Activated CD8-positive, alpha-beta T cell treated with anti-CD3 and anti-CD28 coated beads, Interleukin-2, amount 10 ng/mL, durations not matched to agents 7 days and 5 days (primary cell): ENCODE results near the gene MAP3K1. TPM values are rescaled to one million over a fixed set of nuclear protein-coding genes. Genes with fewer than 3 reads are reported as not detected.

Experiments used
- ATAC-seq: fragments of 150-1000 bp; cut with Tn5 transposase; one replicate; pipeline ENCODE4 v1.10.0; 2021; ENCODE audit warnings: moderate library complexity
- CTCF ChIA-PET: fragments of 350-600 bp; sonication (Branson Sonifier 250); formaldehyde crosslinking; loops from one replicate; lab custom pipeline; 2021; ENCODE audit warnings: antibody characterized with exemption; lab: Charles Lee
- POLR2A ChIA-PET: fragments of 350-600 bp; sonication (Branson Sonifier 250); formaldehyde crosslinking; loops from one replicate; lab custom pipeline; 2021; ENCODE audit warnings: antibody characterized with exemption; lab: Charles Lee
- DNase-seq: peaks from one replicate; pipeline ENCODE4 v3.0.0-alpha.2; 2020
- H3K27ac Mint-ChIP-seq: one replicate; pipeline ENCODE4 v1.8.0; 2021; ENCODE audit warnings: mild to moderate bottlenecking, mixed read lengths
- H3K27me3 Mint-ChIP-seq: one replicate; pipeline ENCODE4 v1.8.0; 2021; ENCODE audit warnings: low read depth, mixed read lengths
- H3K36me3 Mint-ChIP-seq: one replicate; pipeline ENCODE4 v1.8.0; 2021; ENCODE audit warnings: low read depth, mixed read lengths
- H3K4me1 Mint-ChIP-seq: one replicate; pipeline ENCODE4 v1.8.0; 2021; ENCODE audit warnings: low read depth, mixed read lengths
- H3K4me3 Mint-ChIP-seq: one replicate; pipeline ENCODE4 v1.8.0; 2021; ENCODE audit warnings: mild to moderate bottlenecking, mixed read lengths
- H3K9me3 Mint-ChIP-seq: one replicate; pipeline ENCODE4 v1.8.0; 2022; ENCODE audit warnings: mixed read lengths; ENCODE audit not compliant: insufficient read depth
- total RNA-seq, 2 experiments: library from RNA; stranded (reverse); gene quantifications; one replicate each; pipeline ENCODE4 v1.2.3, GENCODE V29; 2021

Gene MAP3K1
- total RNA-seq, 2 experiments from 2014 or later, result 24.1 to 25.1 TPM

- DNase-seq (no peak), ATAC-seq (no peak)
- ChIA-PET CTCF (no interaction called here), POLR2A (no interaction called here)
- Mint-ChIP-seq H3K36me3 (peaks cover 62% of the 10 kb centered on the region), H3K27me3 (no peaks in the 10 kb centered on the region), H3K4me1 (no peaks in the 10 kb centered on the region), H3K9me3 (no peaks in the 10 kb centered on the region), H3K4me3 (no peak overlapping the region), H3K27ac (no peak overlapping the region)
Measured at GRCh38 chr5:56876327-56876726, 61.0 kb downstream of the MAP3K1 start.

- H3K4me3 Mint-ChIP-seq, result no peak overlapping the region
- H3K9me3 Mint-ChIP-seq, result no peaks in the 10 kb centered on the region
- ATAC-seq (no peak), DNase-seq (no peak)
- no peaks in the 10 kb centered on the region for H3K4me1 Mint-ChIP-seq
- ChIA-PET POLR2A (no interaction called here), CTCF (no interaction called here)
- no peak overlapping the region for H3K27ac Mint-ChIP-seq
- peaks cover 59% of the 10 kb centered on the region for H3K36me3 Mint-ChIP-seq
- H3K27me3 Mint-ChIP-seq, result no peaks in the 10 kb centered on the region
Measured at GRCh38 chr5:56881571-56881970, 66.2 kb downstream of the MAP3K1 start.

DNA sequence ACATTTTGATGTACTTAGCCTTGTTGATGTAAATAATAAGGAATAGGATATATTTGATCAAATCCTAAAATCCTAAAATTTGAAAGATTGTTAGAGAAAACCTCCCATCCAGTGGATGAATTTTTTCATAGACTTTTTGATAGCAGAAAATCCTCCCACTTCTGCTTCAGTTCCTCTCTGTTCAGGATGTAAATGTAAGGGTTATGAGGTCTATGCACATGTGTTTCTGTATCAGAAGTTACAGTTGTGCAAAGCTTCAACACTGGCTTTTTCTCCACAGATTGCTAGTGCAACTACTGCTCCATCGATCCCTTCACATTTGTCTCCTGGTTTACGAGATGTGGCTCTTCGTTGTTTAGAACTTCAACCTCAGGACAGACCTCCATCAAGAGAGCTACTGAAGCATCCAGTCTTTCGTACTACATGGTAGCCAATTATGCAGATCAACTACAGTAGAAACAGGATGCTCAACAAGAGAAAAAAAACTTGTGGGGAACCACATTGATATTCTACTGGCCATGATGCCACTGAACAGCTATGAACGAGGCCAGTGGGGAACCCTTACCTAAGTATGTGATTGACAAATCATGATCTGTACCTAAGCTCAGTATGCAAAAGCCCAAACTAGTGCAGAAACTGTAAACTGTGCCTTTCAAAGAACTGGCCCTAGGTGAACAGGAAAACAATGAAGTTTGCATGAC lies 78.1 kb downstream of the MAP3K1 start:
- no peak for DNase-seq
- Mint-ChIP-seq H3K4me1 (peaks cover 9% of the 10 kb centered on the region), H3K36me3 (peaks cover 58% of the 10 kb centered on the region), H3K27me3 (no peaks in the 10 kb centered on the region), H3K4me3 (no peak overlapping the region), H3K27ac (peak overlapping the region; percentile 1), H3K9me3 (no peaks in the 10 kb centered on the region)
- ATAC-seq, result no peak
- ChIA-PET POLR2A (no interaction called here), CTCF (interaction anchor here (0.5 to 3.3 kb wide), 2 partner anchors 55 to 244 kb away, joined by 3 to 15 read pairs; no protein-coding TSS in a partner anchor)

- Mint-ChIP-seq H3K9me3 (no peaks in the 10 kb centered on the region), H3K4me1 (peaks cover 9% of the 10 kb centered on the region), H3K36me3 (peaks cover 35% of the 10 kb centered on the region), H3K27ac (no peak overlapping the region), H3K27me3 (no peaks in the 10 kb centered on the region), H3K4me3 (no peak overlapping the region)
- CTCF ChIA-PET, result interaction anchor here (0.8 to 3.3 kb wide), 2 partner anchors 100 to 241 kb away, joined by 3 to 15 read pairs; no protein-coding TSS in a partner anchor
- DNase-seq, result no peak
- no peak for ATAC-seq
- POLR2A ChIA-PET, result interaction anchor here (0.9 kb wide), 1 partner anchor 241 kb away, joined by 3 read pairs; no protein-coding TSS in a partner anchor
Measured at GRCh38 chr5:56896763-56897162, 81.4 kb downstream of the MAP3K1 start.

DNA sequence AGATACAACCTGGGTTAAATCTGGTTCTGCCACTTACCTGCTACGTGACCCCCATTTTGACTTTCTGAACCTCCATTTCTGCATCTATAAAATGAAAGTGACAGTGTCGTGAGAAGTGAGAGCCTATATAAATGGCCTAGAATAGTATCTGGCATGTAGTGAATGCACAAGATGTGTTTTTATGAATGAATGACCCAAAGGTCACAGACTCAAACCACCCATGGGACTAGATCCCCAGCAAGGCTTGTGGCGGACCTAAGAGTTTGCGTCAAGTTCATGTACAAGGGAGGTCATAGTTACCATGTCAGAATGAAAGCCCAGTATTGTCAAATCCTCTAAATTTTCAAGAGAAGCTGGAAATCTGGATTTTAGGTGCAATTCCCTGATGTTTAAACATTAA lies 82.9 kb downstream of the MAP3K1 start:
- ATAC-seq (no peak), DNase-seq (no peak)
- peaks cover 23% of the 10 kb centered on the region for H3K36me3 Mint-ChIP-seq
- no peak overlapping the region for H3K4me3 Mint-ChIP-seq
- CTCF ChIA-PET, result interaction anchor here (5.6 kb wide), 1 partner anchor 239 kb away, joined by 54 read pairs; no protein-coding TSS in a partner anchor
- H3K27me3 Mint-ChIP-seq, result peaks cover 2% of the 10 kb centered on the region
- no peak overlapping the region for H3K27ac Mint-ChIP-seq
- H3K9me3 Mint-ChIP-seq, result no peaks in the 10 kb centered on the region
- peaks cover 6% of the 10 kb centered on the region for H3K4me1 Mint-ChIP-seq
- POLR2A ChIA-PET, result interaction anchor here (1.2 to 1.4 kb wide), 2 partner anchors 13 to 240 kb away, joined by 3 read pairs; no protein-coding TSS in a partner anchor

GRCh38 chr5:56900395-56900794 lies 85.0 kb downstream of the MAP3K1 start:
- ATAC-seq, result no peak
- DNase-seq, result no peak
- H3K27me3 Mint-ChIP-seq, result peaks cover 15% of the 10 kb centered on the region
- no peaks in the 10 kb centered on the region for H3K9me3 Mint-ChIP-seq
- H3K4me1 Mint-ChIP-seq, result no peaks in the 10 kb centered on the region
- ChIA-PET CTCF (interaction anchor here (0.6 to 5.6 kb wide), 14 partner anchors 9 to 398 kb away, joined by 3 to 54 read pairs (median 5); partner anchors contain the start of gene SETD9), POLR2A (no interaction called here)
- no peak overlapping the region for H3K27ac Mint-ChIP-seq
- no peak overlapping the region for H3K4me3 Mint-ChIP-seq
- H3K36me3 Mint-ChIP-seq, result peaks cover 10% of the 10 kb centered on the region

GRCh38 chr5:56900858-56901578 lies 85.7 kb downstream of the MAP3K1 start:
- Mint-ChIP-seq H3K4me1 (no peaks in the 10 kb centered on the region), H3K27me3 (peaks cover 17% of the 10 kb centered on the region), H3K36me3 (peaks cover 6% of the 10 kb centered on the region), H3K27ac (no peak overlapping the region), H3K4me3 (no peak overlapping the region), H3K9me3 (no peaks in the 10 kb centered on the region)
- ChIA-PET POLR2A (interaction anchor here (0.6 kb wide), 1 partner anchor 367 kb away, joined by 3 read pairs; no protein-coding TSS in a partner anchor), CTCF (interaction anchor here (0.6 to 5.6 kb wide), 16 partner anchors 8 to 397 kb away, joined by 3 to 54 read pairs (median 5); partner anchors contain the start of gene SETD9)
- DNase-seq (peak; percentile 51), ATAC-seq (peak; percentile 58)

- Mint-ChIP-seq H3K27me3 (peaks cover 18% of the 10 kb centered on the region), H3K4me1 (peaks cover 24% of the 10 kb centered on the region), H3K9me3 (no peaks in the 10 kb centered on the region), H3K4me3 (peak overlapping the region; percentile 81), H3K36me3 (peaks cover 5% of the 10 kb centered on the region), H3K27ac (peak overlapping the region; percentile 86)
- DNase-seq, result no peak
- ChIA-PET CTCF (interaction anchor here (1.0 to 2.5 kb wide), 2 partner anchors 9 to 10 kb away, joined by 5 to 10 read pairs; no protein-coding TSS in a partner anchor), POLR2A (interaction anchor here (0.7 kb wide), 1 partner anchor 280 kb away, joined by 3 read pairs; no protein-coding TSS in a partner anchor)
- ATAC-seq, result no peak
Measured at GRCh38 chr5:56908942-56909293, 93.6 kb downstream of the MAP3K1 start.

GRCh38 chr5:56909294-56910209 lies 94.2 kb downstream of the MAP3K1 start, which contains the start of gene SETD9:
Gene SETD9, plus strand, starts transcription at chr5:56909596. Its CDS starts 50 bp downstream, at chr5:56909646.
- Mint-ChIP-seq H3K27ac (peak within 1 kb of the TSS; percentile 86), H3K9me3 (no peaks in the 10 kb centered on the region), H3K36me3 (peaks cover 5% of the 10 kb centered on the region), H3K27me3 (peaks cover 15% of the 10 kb centered on the region), H3K4me3 (peak within 1 kb of the TSS; percentile 81), H3K4me1 (peaks cover 24% of the 10 kb centered on the region)
- ATAC-seq (peak; percentile 89), DNase-seq (peak; percentile 95)
- ChIA-PET POLR2A (interaction anchor here (0.6 to 1.9 kb wide), 7 partner anchors 18 to 279 kb away, joined by 3 to 12 read pairs (median 3); partner anchors contain the start of gene GPBP1), CTCF (interaction anchor here (1.0 to 2.5 kb wide), 7 partner anchors 9 to 229 kb away, joined by 3 to 15 read pairs (median 5); no protein-coding TSS in a partner anchor)

GRCh38 chr5:56910210-56910965 lies 95.0 kb downstream of the MAP3K1 start:
- H3K9me3 Mint-ChIP-seq, result no peaks in the 10 kb centered on the region
- ATAC-seq (peak; percentile 27), DNase-seq (no peak)
- peaks cover 24% of the 10 kb centered on the region for H3K4me1 Mint-ChIP-seq
- peak overlapping the region; percentile 84 for H3K27ac Mint-ChIP-seq
- POLR2A ChIA-PET, result interaction anchor here (0.6 to 1.9 kb wide), 7 partner anchors 12 to 263 kb away, joined by 3 to 12 read pairs (median 3); partner anchors contain the start of gene GPBP1
- H3K27me3 Mint-ChIP-seq, result peaks cover 10% of the 10 kb centered on the region
- peak overlapping the region; percentile 81 for H3K4me3 Mint-ChIP-seq
- CTCF ChIA-PET, result interaction anchor here (0.7 to 2.5 kb wide), 8 partner anchors 8 to 388 kb away, joined by 3 to 15 read pairs (median 6); no protein-coding TSS in a partner anchor
- peaks cover 5% of the 10 kb centered on the region for H3K36me3 Mint-ChIP-seq
